ENCODE measurements around the gene SDK1.

SDK1 gene

DNA sequence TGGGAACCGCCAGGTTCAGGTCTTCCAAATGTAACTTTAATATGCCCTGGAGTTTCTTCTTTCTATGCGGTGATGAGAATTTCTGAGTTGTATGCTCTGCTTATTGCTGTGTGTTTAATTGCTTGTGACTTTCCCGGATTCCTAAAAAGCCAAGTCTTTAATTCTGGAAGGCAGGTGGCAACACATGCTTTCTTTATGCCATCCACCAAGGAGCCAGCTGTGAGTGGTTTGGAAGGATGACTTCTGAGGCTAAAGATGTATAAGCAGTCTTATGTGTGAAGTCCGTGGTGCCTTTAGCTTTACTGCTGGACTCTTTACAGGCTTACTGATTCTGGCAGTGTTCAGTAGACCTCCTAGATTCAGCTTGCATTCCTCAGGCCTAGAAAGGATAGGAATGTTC, 3.1 kb downstream of the SDK1 start:
- DNase-seq (ENCODE audit: extremely low spot score), result no peak
- ChIA-PET POLR2A (no interaction called here), CTCF (interaction anchor here (0.6 kb wide), 2 partner anchors 46 to 90 kb away, joined by 3 to 8 read pairs; no protein-coding TSS in a partner anchor)
- TF ChIP-seq HDGF (IDR thresholded peaks at IDR 0.05; ENCODE audit: borderline replicate concordance), result no peak
- no peak for TF ChIP-seq NFRKB (IDR thresholded peaks at IDR 0.05)
- no peak for TF ChIP-seq LEF1 (IDR thresholded peaks at IDR 0.05; ENCODE audit: borderline replicate concordance)
- TF ChIP-seq L3MBTL2 (conservative IDR thresholded peaks at IDR 0.05), result no peak
- no peak for TF ChIP-seq ARNT (IDR thresholded peaks at IDR 0.05)
- no peak for TF ChIP-seq FOXK2 (IDR thresholded peaks at IDR 0.05)
- no peak for TF ChIP-seq ZNF384 (IDR thresholded peaks at IDR 0.05)
- TF ChIP-seq FOXA1 (IDR thresholded peaks at IDR 0.05), result no peak
- TF ChIP-seq, protein P1, sequence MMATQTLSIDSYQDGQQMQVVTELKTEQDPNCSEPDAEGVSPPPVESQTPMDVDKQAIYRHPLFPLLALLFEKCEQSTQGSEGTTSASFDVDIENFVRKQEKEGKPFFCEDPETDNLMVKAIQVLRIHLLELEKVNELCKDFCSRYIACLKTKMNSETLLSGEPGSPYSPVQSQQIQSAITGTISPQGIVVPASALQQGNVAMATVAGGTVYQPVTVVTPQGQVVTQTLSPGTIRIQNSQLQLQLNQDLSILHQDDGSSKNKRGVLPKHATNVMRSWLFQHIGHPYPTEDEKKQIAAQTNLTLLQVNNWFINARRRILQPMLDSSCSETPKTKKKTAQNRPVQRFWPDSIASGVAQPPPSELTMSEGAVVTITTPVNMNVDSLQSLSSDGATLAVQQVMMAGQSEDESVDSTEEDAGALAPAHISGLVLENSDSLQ (IDR thresholded peaks at IDR 0.05), result no peak
- TF ChIP-seq SP1 (IDR thresholded peaks at IDR 0.05), result no peak
- no peak for TF ChIP-seq BHLHE40 (IDR thresholded peaks at IDR 0.05; ENCODE audit: borderline replicate concordance)

DNA sequence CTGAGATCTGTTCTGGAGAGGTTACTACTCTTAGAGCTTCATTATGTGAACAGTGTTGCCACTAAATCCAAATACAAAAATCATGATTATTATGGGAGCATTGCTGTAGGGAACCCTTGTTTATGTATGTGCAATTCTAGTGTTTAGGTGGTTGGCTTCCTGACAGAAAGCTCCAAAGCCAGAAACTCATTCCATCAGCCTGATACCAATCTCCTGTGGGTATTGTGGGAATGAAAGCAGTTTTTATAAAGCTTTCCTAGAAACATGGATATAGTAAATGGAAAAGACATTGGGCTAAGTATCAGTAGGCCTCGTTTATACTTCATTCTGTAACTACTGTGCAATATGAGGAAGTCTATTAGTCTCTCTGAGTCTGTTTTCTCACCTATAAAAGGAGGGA, 6.4 kb downstream of the SDK1 start:
- POLR2A ChIA-PET, result no interaction called here
- CTCF ChIA-PET, result no interaction called here

DNA sequence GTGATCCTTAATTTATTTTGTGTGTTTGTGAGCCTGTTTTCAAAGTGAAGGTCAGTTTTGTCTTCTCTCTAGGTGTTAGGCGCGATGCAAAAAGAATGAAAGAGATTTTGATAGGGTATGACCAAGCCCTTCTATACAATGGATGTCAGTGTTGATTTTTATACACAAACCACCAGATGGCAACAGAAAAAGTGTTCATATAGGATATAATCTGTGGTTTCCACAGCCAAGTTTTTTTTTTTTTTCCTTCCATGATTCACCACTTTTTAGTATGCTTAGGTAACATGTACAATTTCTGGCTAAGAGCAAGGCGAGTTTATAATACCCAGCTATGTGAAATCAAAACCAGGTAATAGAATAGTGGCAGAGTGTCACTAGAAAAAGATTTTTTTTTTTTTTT, 8.1 kb downstream of the SDK1 start:
- ChIA-PET CTCF (interaction anchor here (0.5 to 0.7 kb wide), 2 partner anchors 248 to 1303 kb away, joined by 4 to 5 read pairs; no protein-coding TSS in a partner anchor), POLR2A (no interaction called here)
- TF ChIP-seq L3MBTL2 (conservative IDR thresholded peaks at IDR 0.05), result no peak
- no peak for TF ChIP-seq ZNF384 (IDR thresholded peaks at IDR 0.05)
- TF ChIP-seq FOXA1 (IDR thresholded peaks at IDR 0.05), result no peak
- no peak for TF ChIP-seq ELF4 (IDR thresholded peaks at IDR 0.05)
- no peak for TF ChIP-seq SP1 (IDR thresholded peaks at IDR 0.05)
- TF ChIP-seq NFRKB (IDR thresholded peaks at IDR 0.05), result no peak
- TF ChIP-seq ARNT (IDR thresholded peaks at IDR 0.05), result no peak
- no peak for TF ChIP-seq HDGF (IDR thresholded peaks at IDR 0.05; ENCODE audit: borderline replicate concordance)
- TF ChIP-seq BHLHE40 (IDR thresholded peaks at IDR 0.05; ENCODE audit: borderline replicate concordance), result no peak
- TF ChIP-seq, protein P1 (IDR thresholded peaks at IDR 0.05), result no peak
- no peak for DNase-seq (ENCODE audit: extremely low spot score)

More for the DNA sequence above, 6.4 kb downstream of the SDK1 start:
- no peak for DNase-seq (ENCODE audit: extremely low spot score)
- no peak for TF ChIP-seq FOXA1 (IDR thresholded peaks at IDR 0.05)
- TF ChIP-seq FOXK2 (IDR thresholded peaks at IDR 0.05), result no peak
- no peak for TF ChIP-seq LEF1 (IDR thresholded peaks at IDR 0.05; ENCODE audit: borderline replicate concordance)
- TF ChIP-seq FOXM1 (IDR thresholded peaks at IDR 0.05; ENCODE audit: borderline replicate concordance), result no peak
- TF ChIP-seq, protein P1 (IDR thresholded peaks at IDR 0.05), result no peak
- no peak for TF ChIP-seq L3MBTL2 (conservative IDR thresholded peaks at IDR 0.05)
- no peak for TF ChIP-seq NFRKB (IDR thresholded peaks at IDR 0.05)
- no peak for TF ChIP-seq SP1 (IDR thresholded peaks at IDR 0.05)
- no peak for TF ChIP-seq CTBP1 (IDR thresholded peaks at IDR 0.05; ENCODE audit: borderline replicate concordance)
- TF ChIP-seq ELF4 (IDR thresholded peaks at IDR 0.05), result no peak
- TF ChIP-seq SUZ12 (IDR thresholded peaks at IDR 0.05), result no peak
- TF ChIP-seq ZNF384 (IDR thresholded peaks at IDR 0.05), result no peak
- TF ChIP-seq ARNT (IDR thresholded peaks at IDR 0.05), result no peak
- TF ChIP-seq BHLHE40 (IDR thresholded peaks at IDR 0.05; ENCODE audit: borderline replicate concordance), result no peak
- TF ChIP-seq HDGF (IDR thresholded peaks at IDR 0.05; ENCODE audit: borderline replicate concordance), result no peak
- no peak for TF ChIP-seq TARDBP (IDR thresholded peaks at IDR 0.05)

DNA sequence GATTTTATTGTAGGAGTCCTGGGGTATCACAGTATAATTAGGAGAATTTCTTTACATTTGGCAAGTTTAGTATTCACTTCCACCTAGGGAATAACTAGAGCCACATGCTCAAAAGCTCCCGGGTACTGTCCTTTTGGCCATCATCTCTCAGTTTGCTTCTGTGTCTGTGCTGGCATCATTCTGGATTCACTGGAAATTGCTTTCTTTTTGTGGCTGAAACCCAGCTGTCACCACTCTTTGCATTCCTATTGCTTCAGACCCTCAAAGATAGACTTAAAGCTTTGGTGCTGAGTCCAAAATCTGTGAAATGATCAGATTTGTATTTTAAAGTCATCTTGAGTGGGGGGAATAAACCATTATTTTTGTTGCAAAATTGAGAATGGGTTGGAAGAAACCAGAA, 8.9 kb downstream of the SDK1 start:
- DNase-seq (ENCODE audit: extremely low spot score), result no peak
- TF ChIP-seq NFRKB (IDR thresholded peaks at IDR 0.05) (no peak), ARNT (IDR thresholded peaks at IDR 0.05) (no peak), CTBP1 (IDR thresholded peaks at IDR 0.05; ENCODE audit: borderline replicate concordance) (no peak), L3MBTL2 (conservative IDR thresholded peaks at IDR 0.05) (no peak), ZNF384 (IDR thresholded peaks at IDR 0.05) (no peak), HDGF (IDR thresholded peaks at IDR 0.05; ENCODE audit: borderline replicate concordance) (no peak), SP1 (IDR thresholded peaks at IDR 0.05) (no peak), TARDBP (IDR thresholded peaks at IDR 0.05) (no peak)
- POLR2A ChIA-PET, result interaction anchor here (0.6 kb wide), 1 partner anchor 218 kb away, joined by 3 read pairs; no protein-coding TSS in a partner anchor
- CTCF ChIA-PET, result interaction anchor here (0.5 kb wide), 1 partner anchor 1302 kb away, joined by 4 read pairs; no protein-coding TSS in a partner anchor

DNA sequence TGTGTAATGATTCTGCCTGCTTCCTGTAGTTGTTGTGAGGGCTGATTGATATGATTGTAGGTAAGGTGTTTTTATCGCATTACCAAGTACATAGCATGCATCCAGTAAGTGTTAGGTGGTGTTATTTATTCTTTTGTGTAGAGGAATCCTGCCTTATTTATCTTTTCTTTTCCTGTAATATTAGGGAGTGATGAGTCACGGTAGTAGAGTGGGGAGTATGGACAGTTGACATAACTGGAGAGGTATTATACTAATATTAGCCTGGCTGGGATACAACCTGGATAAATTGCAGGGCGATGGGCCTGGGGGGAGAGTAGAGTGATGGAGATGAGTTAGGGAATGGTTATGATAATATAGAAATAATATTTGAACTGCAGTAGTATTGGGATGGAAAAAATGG, 9.8 kb downstream of the SDK1 start:
- TF ChIP-seq NFRKB (IDR thresholded peaks at IDR 0.05), result no peak
- no peak for TF ChIP-seq SP1 (IDR thresholded peaks at IDR 0.05)
- TF ChIP-seq, protein P1 (IDR thresholded peaks at IDR 0.05), result no peak
- ChIA-PET CTCF (no interaction called here), POLR2A (no interaction called here)
- no peak for DNase-seq (ENCODE audit: extremely low spot score)

DNA sequence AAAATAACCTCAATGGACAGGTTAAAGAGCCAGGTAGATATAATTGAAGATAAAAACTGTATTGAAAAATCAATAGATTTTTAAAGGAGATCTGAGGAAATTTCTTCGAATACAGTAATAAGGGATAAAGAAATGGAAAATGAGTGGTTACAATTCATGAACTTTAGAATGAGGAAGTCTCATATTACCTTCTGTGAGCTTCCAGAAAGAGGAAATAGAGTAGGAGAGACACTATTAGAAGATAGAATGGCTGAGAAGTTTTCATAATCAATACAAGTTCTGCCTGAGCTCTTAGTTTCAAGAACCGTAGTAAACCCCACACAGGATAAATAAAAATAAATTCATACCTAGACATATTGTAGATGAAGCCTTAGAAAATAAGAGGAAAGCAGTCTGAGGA, 11.5 kb downstream of the SDK1 start:
- POLR2A ChIA-PET, result no interaction called here
- no peak for DNase-seq (ENCODE audit: extremely low spot score)
- no peak for TF ChIP-seq CTBP1 (IDR thresholded peaks at IDR 0.05; ENCODE audit: borderline replicate concordance)
- no peak for TF ChIP-seq LEF1 (IDR thresholded peaks at IDR 0.05; ENCODE audit: borderline replicate concordance)
- TF ChIP-seq FOXM1 (IDR thresholded peaks at IDR 0.05; ENCODE audit: borderline replicate concordance), result no peak
- no peak for TF ChIP-seq ELF4 (IDR thresholded peaks at IDR 0.05)
- no peak for TF ChIP-seq NFRKB (IDR thresholded peaks at IDR 0.05)
- no peak for TF ChIP-seq L3MBTL2 (conservative IDR thresholded peaks at IDR 0.05)
- TF ChIP-seq BHLHE40 (IDR thresholded peaks at IDR 0.05; ENCODE audit: borderline replicate concordance), result no peak
- TF ChIP-seq HDGF (IDR thresholded peaks at IDR 0.05; ENCODE audit: borderline replicate concordance), result no peak
- no peak for TF ChIP-seq FOXA1 (IDR thresholded peaks at IDR 0.05)
- no peak for TF ChIP-seq TARDBP (IDR thresholded peaks at IDR 0.05)
- TF ChIP-seq ARNT (IDR thresholded peaks at IDR 0.05), result no peak
- no peak for TF ChIP-seq SUZ12 (IDR thresholded peaks at IDR 0.05)
- no peak for TF ChIP-seq SP1 (IDR thresholded peaks at IDR 0.05)
- CTCF ChIA-PET, result no interaction called here
